GM12874 (cell line): ENCODE measurements around the gene TMEM163.

Experiments
- CTCF ChIP-seq: IDR thresholded peaks from 2 replicates; pipeline ENCODE4 v1.5.1; 2011; ENCODE audit warnings: low read depth, mild to moderate bottlenecking, control low read depth, low read length, moderate library complexity; ENCODE audit not compliant: insufficient read depth

The TMEM163 gene

GRCh38 chr2:134441153-134441863, 277.5 kb downstream of the TMEM163 start:
- TF ChIP-seq CTCF: no peak

DNA sequence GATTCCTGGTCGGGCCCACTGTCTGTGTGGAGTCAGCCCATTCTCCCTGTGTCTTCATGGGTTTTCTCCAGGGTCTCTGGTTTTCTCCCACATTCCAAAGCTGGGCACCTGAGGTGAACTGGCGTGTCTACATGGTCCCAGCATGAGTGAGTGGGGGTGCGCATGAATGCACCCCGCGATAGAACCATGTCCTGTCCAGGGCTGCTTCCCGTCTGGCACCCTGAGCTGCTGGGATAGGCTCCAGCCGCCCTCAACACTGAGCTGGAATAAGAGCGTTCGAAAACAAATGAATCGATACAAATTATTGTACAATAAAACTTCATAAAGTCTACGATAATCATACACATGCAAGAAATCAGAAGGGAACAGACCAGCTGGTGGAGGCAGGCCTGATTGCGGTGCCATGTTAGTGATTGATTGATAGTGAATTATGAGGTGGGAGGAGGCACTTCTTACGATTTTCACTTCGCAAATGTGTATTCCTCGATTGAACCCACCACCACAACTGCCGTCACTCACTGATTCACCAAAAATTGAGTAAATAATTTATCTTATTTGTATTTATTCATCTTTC, 278.4 kb downstream of the TMEM163 start:
- TF ChIP-seq CTCF: no peak

- TF ChIP-seq CTCF: no peak
These were observed 280.4 kb downstream of the TMEM163 start for GRCh38 chr2:134438371-134438770.

DNA sequence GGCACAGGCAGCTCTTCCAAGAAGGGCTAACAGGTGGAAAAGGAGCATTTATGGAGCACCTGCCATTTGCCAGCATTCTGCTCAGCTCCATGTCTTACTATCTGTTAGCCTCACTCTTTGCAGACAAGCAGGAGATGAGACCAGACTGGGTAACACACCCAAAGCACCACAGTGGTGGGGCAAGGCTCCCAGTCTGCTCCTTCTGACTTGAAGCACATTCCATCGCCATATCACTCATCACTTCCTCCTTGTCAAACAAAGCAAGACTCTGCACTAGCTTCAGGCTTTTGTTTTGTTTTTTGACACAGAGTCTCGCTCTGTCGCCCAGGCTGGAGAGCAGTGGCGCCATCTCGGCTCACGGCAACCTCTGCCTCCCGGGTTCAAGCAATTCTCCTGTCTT, 282.1 kb downstream of the TMEM163 start:
- TF ChIP-seq CTCF: no peak

DNA sequence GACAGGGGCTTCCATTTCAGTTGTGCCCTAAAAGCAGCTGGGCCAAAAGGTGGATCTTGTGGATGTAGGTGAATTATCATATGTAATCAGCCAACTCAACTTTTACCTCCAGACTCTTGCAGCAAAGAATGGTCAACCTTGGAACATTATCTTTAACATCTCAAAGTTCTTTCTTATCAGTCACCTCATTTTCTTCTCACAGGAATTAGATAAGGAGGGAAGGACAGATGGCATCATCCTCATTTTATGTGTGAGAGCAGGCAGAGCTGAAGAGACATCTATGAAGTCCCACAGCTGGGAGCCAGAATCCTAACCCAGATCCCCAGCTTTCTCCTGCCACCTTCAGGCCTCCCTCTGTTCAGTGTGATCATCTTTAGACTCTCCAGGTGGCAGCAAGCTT, 282.9 kb downstream of the TMEM163 start:
- TF ChIP-seq CTCF: no peak

DNA sequence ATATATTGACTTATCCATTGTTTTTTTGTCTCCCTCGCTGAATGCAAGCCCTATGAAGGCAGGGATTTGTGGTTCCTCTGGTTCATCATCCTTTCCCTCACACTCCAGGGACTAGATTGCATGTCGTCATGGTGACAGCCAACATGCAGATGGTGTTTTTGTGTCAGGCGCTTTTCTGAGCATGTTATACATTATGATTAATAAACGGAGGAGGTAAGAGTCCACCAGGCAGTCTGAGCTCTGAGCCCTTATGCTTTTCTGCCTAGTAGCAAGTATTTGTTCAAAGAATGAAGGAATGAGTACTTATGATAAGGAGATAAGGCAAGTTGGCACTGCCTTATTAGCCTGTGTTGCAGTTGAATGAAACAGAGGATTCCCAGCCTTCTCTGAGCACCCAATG, 283.3 kb downstream of the TMEM163 start:
- no peak for TF ChIP-seq CTCF

DNA sequence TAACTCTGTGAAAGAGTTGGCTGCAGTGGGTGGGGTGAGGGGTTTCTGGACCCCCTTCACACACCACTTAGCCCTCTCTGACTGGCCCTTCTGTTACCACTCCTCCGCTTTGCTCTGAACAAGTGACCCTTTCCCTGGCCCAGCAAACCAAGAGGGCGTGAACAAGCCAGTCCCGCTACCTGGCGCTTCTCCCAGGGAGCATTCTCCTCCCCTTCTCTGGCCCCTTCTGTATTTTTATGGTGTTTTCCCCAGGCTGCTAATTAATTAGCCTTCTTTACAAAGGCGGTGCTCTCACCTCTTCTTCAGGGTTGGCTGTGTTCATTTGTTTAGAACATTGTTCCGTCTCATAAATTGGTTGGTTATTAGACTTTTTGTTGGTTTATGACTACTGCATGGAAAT, 284.8 kb downstream of the TMEM163 start:
- TF ChIP-seq CTCF: no peak
